GM23338 (cell line): ENCODE data around the gene CYTH3. TPM values are rescaled to one million over a fixed set of nuclear protein-coding genes. Genes with fewer than 3 reads are reported as not detected.

Experiments used
- EZH2phosphoT487 ChIP-seq: fragments of 200-600 bp; sonication (generic); IDR thresholded peaks from one replicate; pipeline ENCODE4 v1.8.1; 2018; ENCODE audit warnings: antibody characterized with exemption; ENCODE audit not compliant: unreplicated experiment
- JUNB ChIP-seq: IDR thresholded peaks from one replicate; pipeline ENCODE4 v1.6.1; 2016; ENCODE audit warnings: antibody characterized with exemption; ENCODE audit not compliant: unreplicated experiment
- NANOG ChIP-seq: IDR thresholded peaks from 2 replicates; pipeline ENCODE4 v1.6.1; 2016; ENCODE audit warnings: antibody characterized with exemption, borderline replicate concordance
- POLR2AphosphoS5 ChIP-seq: IDR thresholded peaks from 2 replicates; pipeline ENCODE4 v1.6.1; 2016; ENCODE audit warnings: antibody characterized with exemption, low read depth
- STAT1 ChIP-seq: IDR thresholded peaks from one replicate; pipeline ENCODE4 v1.6.1; 2016; ENCODE audit warnings: antibody characterized with exemption; ENCODE audit not compliant: unreplicated experiment
- polyA plus RNA-seq: library from polyadenylated mRNA; unstranded; fragments of >200 nt; fragmentation: Nextera tagmentation; extraction: Ambion mirVana; gene quantifications from 2 replicates; pipeline ENCODE4 v1.2.1, GENCODE V29; 2016
- total RNA-seq: library from RNA; depleted of rRNA; stranded (reverse); fragments of >200 nt; shearing (Covaris generic); gene quantifications from 2 replicates; pipeline ENCODE4 v1.2.3, GENCODE V29; 2014
- TF ChIP-seq, protein P1 (sequence below): fragments of 250-450 bp; sonication (Bioruptor Pico); IDR thresholded peaks from 2 replicates; pipeline ENCODE4 v1.5.0; 2020; ENCODE audit warnings: mild to moderate bottlenecking, moderate library complexity
- TF ChIP-seq, protein P2 (sequence below), 2 experiments: fragments of 200-600 bp in 1 of 2; sonication (generic) in 1 of 2; conservative IDR thresholded peaks; 2 replicates each; pipeline versions ENCODE4 v1.5.1 to v1.6.1; 2016 to 2017; ENCODE audit warnings: antibody characterized with exemption in 2 of 2, low read depth in 2 of 2, mild to moderate bottlenecking in 2 of 2, moderate library complexity in 1 of 2
- TF ChIP-seq, protein P3 (sequence below): IDR thresholded peaks from 2 replicates; pipeline ENCODE4 v1.6.1; 2016; ENCODE audit warnings: antibody characterized with exemption
- TF ChIP-seq, protein P4 (sequence below): IDR thresholded peaks from one replicate; pipeline ENCODE4 v1.6.1; 2018; ENCODE audit warnings: antibody characterized with exemption; ENCODE audit not compliant: unreplicated experiment

CYTH3 gene
- total and polyA plus RNA-seq, 2 experiments from 2014 or later, result 4.6 to 15.3 TPM

DNA sequence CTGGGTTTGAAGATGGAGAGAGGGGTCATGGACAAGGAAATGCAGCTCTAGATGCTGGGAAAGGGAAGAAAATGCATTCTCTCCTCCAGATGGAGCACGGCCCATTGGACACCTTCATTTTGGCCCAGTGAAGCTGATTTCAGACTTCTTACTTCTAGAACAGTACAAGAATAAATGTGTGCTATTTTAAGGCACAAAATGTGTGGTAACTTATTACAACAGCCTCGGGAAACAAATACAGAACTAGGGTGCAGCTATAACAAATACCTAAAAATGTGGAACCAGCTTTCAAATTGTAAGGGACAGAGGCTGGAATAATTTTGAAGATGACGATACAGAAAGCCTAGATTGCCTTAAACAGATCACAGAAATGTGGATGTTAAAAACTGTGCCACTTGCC, 54.1 kb downstream of the CYTH3 start (continued):
- TF ChIP-seq, protein P1, sequence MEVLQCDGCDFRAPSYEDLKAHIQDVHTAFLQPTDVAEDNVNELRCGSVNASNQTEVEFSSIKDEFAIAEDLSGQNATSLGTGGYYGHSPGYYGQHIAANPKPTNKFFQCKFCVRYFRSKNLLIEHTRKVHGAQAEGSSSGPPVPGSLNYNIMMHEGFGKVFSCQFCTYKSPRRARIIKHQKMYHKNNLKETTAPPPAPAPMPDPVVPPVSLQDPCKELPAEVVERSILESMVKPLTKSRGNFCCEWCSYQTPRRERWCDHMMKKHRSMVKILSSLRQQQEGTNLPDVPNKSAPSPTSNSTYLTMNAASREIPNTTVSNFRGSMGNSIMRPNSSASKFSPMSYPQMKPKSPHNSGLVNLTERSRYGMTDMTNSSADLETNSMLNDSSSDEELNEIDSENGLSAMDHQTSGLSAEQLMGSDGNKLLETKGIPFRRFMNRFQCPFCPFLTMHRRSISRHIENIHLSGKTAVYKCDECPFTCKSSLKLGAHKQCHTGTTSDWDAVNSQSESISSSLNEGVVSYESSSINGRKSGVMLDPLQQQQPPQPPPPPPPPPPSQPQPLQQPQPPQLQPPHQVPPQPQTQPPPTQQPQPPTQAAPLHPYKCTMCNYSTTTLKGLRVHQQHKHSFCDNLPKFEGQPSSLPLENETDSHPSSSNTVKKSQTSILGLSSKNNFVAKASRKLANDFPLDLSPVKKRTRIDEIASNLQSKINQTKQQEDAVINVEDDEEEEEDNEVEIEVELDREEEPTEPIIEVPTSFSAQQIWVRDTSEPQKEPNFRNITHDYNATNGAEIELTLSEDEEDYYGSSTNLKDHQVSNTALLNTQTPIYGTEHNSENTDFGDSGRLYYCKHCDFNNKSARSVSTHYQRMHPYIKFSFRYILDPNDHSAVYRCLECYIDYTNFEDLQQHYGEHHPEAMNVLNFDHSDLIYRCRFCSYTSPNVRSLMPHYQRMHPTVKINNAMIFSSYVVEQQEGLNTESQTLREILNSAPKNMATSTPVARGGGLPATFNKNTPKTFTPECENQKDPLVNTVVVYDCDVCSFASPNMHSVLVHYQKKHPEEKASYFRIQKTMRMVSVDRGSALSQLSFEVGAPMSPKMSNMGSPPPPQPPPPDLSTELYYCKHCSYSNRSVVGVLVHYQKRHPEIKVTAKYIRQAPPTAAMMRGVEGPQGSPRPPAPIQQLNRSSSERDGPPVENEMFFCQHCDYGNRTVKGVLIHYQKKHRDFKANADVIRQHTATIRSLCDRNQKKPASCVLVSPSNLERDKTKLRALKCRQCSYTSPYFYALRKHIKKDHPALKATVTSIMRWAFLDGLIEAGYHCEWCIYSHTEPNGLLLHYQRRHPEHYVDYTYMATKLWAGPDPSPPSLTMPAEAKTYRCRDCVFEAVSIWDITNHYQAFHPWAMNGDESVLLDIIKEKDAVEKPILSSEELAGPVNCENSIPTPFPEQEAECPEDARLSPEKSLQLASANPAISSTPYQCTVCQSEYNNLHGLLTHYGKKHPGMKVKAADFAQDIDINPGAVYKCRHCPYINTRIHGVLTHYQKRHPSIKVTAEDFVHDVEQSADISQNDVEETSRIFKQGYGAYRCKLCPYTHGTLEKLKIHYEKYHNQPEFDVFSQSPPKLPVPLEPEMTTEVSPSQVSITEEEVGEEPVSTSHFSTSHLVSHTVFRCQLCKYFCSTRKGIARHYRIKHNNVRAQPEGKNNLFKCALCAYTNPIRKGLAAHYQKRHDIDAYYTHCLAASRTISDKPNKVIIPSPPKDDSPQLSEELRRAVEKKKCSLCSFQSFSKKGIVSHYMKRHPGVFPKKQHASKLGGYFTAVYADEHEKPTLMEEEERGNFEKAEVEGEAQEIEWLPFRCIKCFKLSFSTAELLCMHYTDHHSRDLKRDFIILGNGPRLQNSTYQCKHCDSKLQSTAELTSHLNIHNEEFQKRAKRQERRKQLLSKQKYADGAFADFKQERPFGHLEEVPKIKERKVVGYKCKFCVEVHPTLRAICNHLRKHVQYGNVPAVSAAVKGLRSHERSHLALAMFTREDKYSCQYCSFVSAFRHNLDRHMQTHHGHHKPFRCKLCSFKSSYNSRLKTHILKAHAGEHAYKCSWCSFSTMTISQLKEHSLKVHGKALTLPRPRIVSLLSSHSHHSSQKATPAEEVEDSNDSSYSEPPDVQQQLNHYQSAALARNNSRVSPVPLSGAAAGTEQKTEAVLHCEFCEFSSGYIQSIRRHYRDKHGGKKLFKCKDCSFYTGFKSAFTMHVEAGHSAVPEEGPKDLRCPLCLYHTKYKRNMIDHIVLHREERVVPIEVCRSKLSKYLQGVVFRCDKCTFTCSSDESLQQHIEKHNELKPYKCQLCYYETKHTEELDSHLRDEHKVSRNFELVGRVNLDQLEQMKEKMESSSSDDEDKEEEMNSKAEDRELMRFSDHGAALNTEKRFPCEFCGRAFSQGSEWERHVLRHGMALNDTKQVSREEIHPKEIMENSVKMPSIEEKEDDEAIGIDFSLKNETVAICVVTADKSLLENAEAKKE, result no peak
- TF ChIP-seq STAT1, result no peak
- TF ChIP-seq JUNB, result no peak
- no peak for TF ChIP-seq NANOG
- no peak for TF ChIP-seq EZH2phosphoT487
- TF ChIP-seq, protein P2, sequence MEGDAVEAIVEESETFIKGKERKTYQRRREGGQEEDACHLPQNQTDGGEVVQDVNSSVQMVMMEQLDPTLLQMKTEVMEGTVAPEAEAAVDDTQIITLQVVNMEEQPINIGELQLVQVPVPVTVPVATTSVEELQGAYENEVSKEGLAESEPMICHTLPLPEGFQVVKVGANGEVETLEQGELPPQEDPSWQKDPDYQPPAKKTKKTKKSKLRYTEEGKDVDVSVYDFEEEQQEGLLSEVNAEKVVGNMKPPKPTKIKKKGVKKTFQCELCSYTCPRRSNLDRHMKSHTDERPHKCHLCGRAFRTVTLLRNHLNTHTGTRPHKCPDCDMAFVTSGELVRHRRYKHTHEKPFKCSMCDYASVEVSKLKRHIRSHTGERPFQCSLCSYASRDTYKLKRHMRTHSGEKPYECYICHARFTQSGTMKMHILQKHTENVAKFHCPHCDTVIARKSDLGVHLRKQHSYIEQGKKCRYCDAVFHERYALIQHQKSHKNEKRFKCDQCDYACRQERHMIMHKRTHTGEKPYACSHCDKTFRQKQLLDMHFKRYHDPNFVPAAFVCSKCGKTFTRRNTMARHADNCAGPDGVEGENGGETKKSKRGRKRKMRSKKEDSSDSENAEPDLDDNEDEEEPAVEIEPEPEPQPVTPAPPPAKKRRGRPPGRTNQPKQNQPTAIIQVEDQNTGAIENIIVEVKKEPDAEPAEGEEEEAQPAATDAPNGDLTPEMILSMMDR (conservative IDR thresholded peaks at IDR 0.05; ENCODE audit: low read depth in 2 of 2), result no peak
- TF ChIP-seq POLR2AphosphoS5, result no peak
- TF ChIP-seq, protein P3, sequence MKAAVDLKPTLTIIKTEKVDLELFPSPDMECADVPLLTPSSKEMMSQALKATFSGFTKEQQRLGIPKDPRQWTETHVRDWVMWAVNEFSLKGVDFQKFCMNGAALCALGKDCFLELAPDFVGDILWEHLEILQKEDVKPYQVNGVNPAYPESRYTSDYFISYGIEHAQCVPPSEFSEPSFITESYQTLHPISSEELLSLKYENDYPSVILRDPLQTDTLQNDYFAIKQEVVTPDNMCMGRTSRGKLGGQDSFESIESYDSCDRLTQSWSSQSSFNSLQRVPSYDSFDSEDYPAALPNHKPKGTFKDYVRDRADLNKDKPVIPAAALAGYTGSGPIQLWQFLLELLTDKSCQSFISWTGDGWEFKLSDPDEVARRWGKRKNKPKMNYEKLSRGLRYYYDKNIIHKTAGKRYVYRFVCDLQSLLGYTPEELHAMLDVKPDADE, result no peak
- TF ChIP-seq, protein P4, sequence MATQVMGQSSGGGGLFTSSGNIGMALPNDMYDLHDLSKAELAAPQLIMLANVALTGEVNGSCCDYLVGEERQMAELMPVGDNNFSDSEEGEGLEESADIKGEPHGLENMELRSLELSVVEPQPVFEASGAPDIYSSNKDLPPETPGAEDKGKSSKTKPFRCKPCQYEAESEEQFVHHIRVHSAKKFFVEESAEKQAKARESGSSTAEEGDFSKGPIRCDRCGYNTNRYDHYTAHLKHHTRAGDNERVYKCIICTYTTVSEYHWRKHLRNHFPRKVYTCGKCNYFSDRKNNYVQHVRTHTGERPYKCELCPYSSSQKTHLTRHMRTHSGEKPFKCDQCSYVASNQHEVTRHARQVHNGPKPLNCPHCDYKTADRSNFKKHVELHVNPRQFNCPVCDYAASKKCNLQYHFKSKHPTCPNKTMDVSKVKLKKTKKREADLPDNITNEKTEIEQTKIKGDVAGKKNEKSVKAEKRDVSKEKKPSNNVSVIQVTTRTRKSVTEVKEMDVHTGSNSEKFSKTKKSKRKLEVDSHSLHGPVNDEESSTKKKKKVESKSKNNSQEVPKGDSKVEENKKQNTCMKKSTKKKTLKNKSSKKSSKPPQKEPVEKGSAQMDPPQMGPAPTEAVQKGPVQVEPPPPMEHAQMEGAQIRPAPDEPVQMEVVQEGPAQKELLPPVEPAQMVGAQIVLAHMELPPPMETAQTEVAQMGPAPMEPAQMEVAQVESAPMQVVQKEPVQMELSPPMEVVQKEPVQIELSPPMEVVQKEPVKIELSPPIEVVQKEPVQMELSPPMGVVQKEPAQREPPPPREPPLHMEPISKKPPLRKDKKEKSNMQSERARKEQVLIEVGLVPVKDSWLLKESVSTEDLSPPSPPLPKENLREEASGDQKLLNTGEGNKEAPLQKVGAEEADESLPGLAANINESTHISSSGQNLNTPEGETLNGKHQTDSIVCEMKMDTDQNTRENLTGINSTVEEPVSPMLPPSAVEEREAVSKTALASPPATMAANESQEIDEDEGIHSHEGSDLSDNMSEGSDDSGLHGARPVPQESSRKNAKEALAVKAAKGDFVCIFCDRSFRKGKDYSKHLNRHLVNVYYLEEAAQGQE, result no peak
